GM23248 (cell line): ENCODE measurements around the gene ZNF148. TPM values are rescaled to one million over a fixed set of nuclear protein-coding genes. Genes with fewer than 3 reads are reported as not detected.
A peak's percentile ranks its signal among the peaks of the same experiment; 100 is the strongest.

ENCODE experiments used
- DNase-seq: peaks from one replicate; pipeline ENCODE4 v3.0.0-alpha.2; 2015
- H2AFZ ChIP-seq: fragments of 200-600 bp; sonication (generic); 2 replicates; pipeline ENCODE4 v1.6.1; 2016; ENCODE audit warnings: antibody characterized with exemption
- H3F3A ChIP-seq: fragments of 200-600 bp; sonication (generic); 2 replicates; pipeline ENCODE4 v1.6.1; 2016; ENCODE audit warnings: mild to moderate bottlenecking, antibody characterized with exemption, mixed run types; ENCODE audit not compliant: insufficient read depth
- H3K27ac ChIP-seq: fragments of 200-600 bp; sonication (generic); 2 replicates; pipeline ENCODE4 v1.5.1; 2016; ENCODE audit warnings: mild to moderate bottlenecking
- H3K27me3 ChIP-seq: fragments of 200-600 bp; sonication (generic); replicated peaks from 2 replicates; pipeline ENCODE4 v1.6.1; 2016; ENCODE audit warnings: mild to moderate bottlenecking; ENCODE audit not compliant: insufficient read depth
- H3K36me3 ChIP-seq: fragments of 200-600 bp; sonication (generic); 2 replicates; pipeline ENCODE4 v1.6.1; 2016; ENCODE audit warnings: low read depth, mild to moderate bottlenecking
- H3K4me1 ChIP-seq: fragments of 200-600 bp; sonication (generic); 2 replicates; pipeline ENCODE4 v1.6.1; 2016; ENCODE audit warnings: mild to moderate bottlenecking; ENCODE audit not compliant: insufficient read depth
- H3K4me2 ChIP-seq: fragments of 200-600 bp; sonication (generic); one replicate; pipeline ENCODE4 v1.6.1; 2016; ENCODE audit warnings: mild to moderate bottlenecking; ENCODE audit not compliant: unreplicated experiment
- H3K4me3 ChIP-seq: fragments of 200-600 bp; sonication (generic); 2 replicates; pipeline ENCODE4 v1.5.1; 2016; ENCODE audit warnings: mild to moderate bottlenecking
- H3K79me2 ChIP-seq: fragments of 200-600 bp; sonication (generic); 2 replicates; pipeline ENCODE4 v1.6.1; 2016; ENCODE audit warnings: mild to moderate bottlenecking; ENCODE audit not compliant: insufficient read depth
- H3K9ac ChIP-seq: fragments of 200-600 bp; sonication (generic); 2 replicates; pipeline ENCODE4 v1.6.1; 2016; ENCODE audit warnings: mild to moderate bottlenecking
- H3K9me2 ChIP-seq: fragments of 200-600 bp; sonication (generic); 2 replicates; pipeline ENCODE4 v1.6.1; 2016; ENCODE audit warnings: mixed run types, mild to moderate bottlenecking, moderate library complexity; ENCODE audit not compliant: insufficient read depth
- H3K9me3 ChIP-seq: fragments of 200-600 bp; sonication (generic); one replicate; pipeline ENCODE4 v1.6.1; 2017; ENCODE audit warnings: low read depth
- H4K20me1 ChIP-seq: fragments of 200-600 bp; sonication (generic); 2 replicates; pipeline ENCODE4 v1.6.0; 2016; ENCODE audit not compliant: insufficient read depth
- EZH2 ChIP-seq: fragments of 200-600 bp; sonication (generic); IDR thresholded peaks from 2 replicates; pipeline ENCODE4 v1.6.1; 2018; ENCODE audit warnings: antibody characterized with exemption, mild to moderate bottlenecking; ENCODE audit not compliant: insufficient read depth, poor library complexity, severe bottlenecking
- EZH2phosphoT487 ChIP-seq: fragments of 200-600 bp; sonication (generic); IDR thresholded peaks from 2 replicates; pipeline ENCODE4 v1.6.1; 2018; ENCODE audit warnings: antibody characterized with exemption, moderate library complexity, mild to moderate bottlenecking, low read depth; ENCODE audit not compliant: insufficient read depth
- WGBS, 2 experiments: methylation state at CpG; one replicate each; pipeline ENCODE4 v1.1.6; 2015 to 2017; ENCODE audit warnings: low lambda C conversion rate in 2 of 2, low coverage in 1 of 2; ENCODE audit errors: missing lambda C conversion rate in 2 of 2; 5-methylcytosine and 5-hydroxymethylcytosine counted together
- in situ Hi-C: fragments of 300-500 bp; cut with MboI; formaldehyde crosslinking; loops from 2 replicates; pipeline ENCODE4 v1.15.0; 2020
- polyA plus RNA-seq: library from polyadenylated mRNA; unstranded; fragments of >200 nt; fragmentation: Nextera tagmentation; extraction: Ambion mirVana; gene quantifications from 2 replicates; pipeline ENCODE4 v1.2.1, GENCODE V29; 2016
- total RNA-seq: library from RNA; depleted of rRNA; stranded (reverse); fragments of >200 nt; shearing (Covaris generic); gene quantifications from 2 replicates; pipeline ENCODE4 v1.2.3, GENCODE V29; 2014

Gene ZNF148
- total and polyA plus RNA-seq, 2 experiments from 2014 or later: 33.1 to 50.3 TPM

DNA sequence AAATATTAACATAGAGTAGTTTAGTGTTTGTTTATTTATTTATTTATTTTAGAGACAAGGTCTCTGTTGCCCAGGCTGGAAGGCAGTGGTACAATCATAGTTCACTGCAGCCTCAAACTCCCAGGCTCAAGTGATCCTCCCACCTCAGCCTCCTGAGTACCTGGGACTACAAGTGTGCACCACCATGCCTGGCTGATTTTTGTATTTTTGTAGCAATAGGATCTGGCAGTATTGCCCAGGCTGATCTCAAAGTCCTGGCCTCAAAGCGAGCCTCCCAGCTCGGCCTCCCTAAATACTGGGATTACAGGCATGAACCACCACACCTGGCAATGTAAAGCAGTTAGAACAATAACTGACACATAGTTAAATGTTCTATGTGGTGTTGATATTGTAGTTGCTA is 4.4 kb upstream of the ZNF148 start:
- Histone ChIP-seq H3K9ac (no peak overlapping the region), H3K79me2 (peaks cover 7% of the 10 kb centered on the region), H3K4me1 (peaks cover 16% of the 10 kb centered on the region), H3F3A (no peaks in the 10 kb centered on the region), H4K20me1 (no peaks in the 10 kb centered on the region), H3K9me3 (no peaks in the 10 kb centered on the region), H2AFZ (no peak overlapping the region), H3K9me2 (no peaks in the 10 kb centered on the region), H3K4me2 (no peak overlapping the region), H3K36me3 (no peaks in the 10 kb centered on the region), H3K27ac (no peak overlapping the region), H3K4me3 (no peak overlapping the region), H3K27me3 (no peaks in the 10 kb centered on the region)
- in situ Hi-C loops: no loop called here
- no peak for DNase-seq
- WGBS, 2 experiments: 90 to 91% methylated on average over 2 of the region's 2 CpGs
- TF ChIP-seq EZH2 (no peak), EZH2phosphoT487 (no peak)

DNA sequence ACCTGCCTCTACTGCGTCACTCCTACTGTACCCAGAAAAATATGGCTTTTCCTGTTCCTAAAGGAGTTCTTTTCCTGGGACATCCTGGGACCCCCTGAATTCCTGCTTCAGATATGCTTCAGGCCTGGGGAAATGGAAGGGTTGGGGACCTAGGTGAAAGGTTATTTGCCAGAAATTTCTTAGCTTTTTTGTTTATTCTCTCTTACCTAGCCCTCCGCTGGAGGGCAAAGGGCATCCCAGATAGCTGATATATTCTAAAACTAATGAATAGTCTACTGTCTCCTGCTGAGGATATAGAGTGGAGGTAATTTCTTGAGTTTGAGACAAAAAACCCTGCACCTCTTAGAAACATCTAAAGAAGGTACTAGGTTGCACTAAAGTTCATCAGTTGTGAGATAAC is 3.6 kb upstream of the ZNF148 start:
- no peak for TF ChIP-seq EZH2phosphoT487
- no peak for TF ChIP-seq EZH2
- Histone ChIP-seq H3K4me3 (no peak overlapping the region), H3K4me2 (no peak overlapping the region), H3K4me1 (peaks cover 16% of the 10 kb centered on the region), H2AFZ (no peak overlapping the region), H3K9me2 (no peaks in the 10 kb centered on the region), H3K27me3 (no peaks in the 10 kb centered on the region), H3K9me3 (no peaks in the 10 kb centered on the region), H4K20me1 (no peaks in the 10 kb centered on the region), H3F3A (peaks cover 5% of the 10 kb centered on the region; the same call in 1 of the 2 replicates), H3K36me3 (no peaks in the 10 kb centered on the region), H3K27ac (no peak overlapping the region), H3K9ac (no peak overlapping the region), H3K79me2 (peaks cover 14% of the 10 kb centered on the region)
- no peak for DNase-seq
- 98% methylated on average over 2 of the region's 2 CpGs for WGBS, 2 experiments
- in situ Hi-C loops: no loop called here

DNA sequence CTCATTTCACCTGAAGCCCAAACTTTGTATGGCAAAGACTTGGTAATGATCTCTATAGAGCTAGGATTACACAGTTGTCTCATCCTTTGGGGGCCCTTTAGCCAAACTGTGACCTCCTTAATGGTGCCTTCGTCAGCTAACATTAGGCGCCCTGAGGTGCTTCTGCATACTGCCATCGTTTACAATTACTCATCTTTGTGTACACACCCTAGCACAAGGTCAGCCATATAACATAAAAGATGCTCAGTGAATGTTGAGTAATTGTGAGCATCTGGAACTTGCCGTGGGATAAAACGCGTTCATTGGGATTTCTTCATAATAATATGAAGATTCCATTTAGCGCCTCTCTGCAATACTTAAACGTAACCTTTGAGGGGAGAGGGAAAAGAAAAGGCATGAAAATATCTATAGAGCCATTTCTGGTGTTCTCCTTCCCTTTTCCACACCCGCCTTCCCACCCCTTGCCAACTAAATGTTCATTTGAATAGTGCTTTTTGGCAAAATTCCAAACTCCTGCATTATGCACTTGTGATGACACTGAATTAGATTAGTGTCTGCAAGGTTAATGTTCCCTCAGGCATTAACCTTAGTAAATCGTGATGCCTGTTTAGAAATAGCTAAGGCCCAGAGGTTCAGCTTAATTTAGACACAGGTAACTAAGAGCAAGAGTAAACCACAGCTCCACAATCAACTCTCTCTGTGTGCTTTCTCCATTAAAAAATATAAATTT is 990 bp upstream of the ZNF148 start:
- Histone ChIP-seq H3K27ac (peak overlapping the region; percentile 88), H2AFZ (peak overlapping the region; percentile 86), H3K4me2 (peak overlapping the region; percentile 87), H4K20me1 (no peaks in the 10 kb centered on the region), H3K79me2 (peaks cover 41% of the 10 kb centered on the region), H3K9ac (peak overlapping the region; percentile 94), H3F3A (peaks cover 5% of the 10 kb centered on the region; the same call in 1 of the 2 replicates), H3K9me2 (no peaks in the 10 kb centered on the region), H3K4me3 (peak overlapping the region; percentile 91), H3K9me3 (no peaks in the 10 kb centered on the region), H3K27me3 (no peaks in the 10 kb centered on the region), H3K4me1 (peaks cover 7% of the 10 kb centered on the region), H3K36me3 (no peaks in the 10 kb centered on the region)
- peak; percentile 68 for DNase-seq
- in situ Hi-C loops: no loop called here
- TF ChIP-seq EZH2 (no peak), EZH2phosphoT487 (no peak)
- WGBS, 2 experiments: 56% methylated on average over 10 of the region's 10 CpGs

DNA sequence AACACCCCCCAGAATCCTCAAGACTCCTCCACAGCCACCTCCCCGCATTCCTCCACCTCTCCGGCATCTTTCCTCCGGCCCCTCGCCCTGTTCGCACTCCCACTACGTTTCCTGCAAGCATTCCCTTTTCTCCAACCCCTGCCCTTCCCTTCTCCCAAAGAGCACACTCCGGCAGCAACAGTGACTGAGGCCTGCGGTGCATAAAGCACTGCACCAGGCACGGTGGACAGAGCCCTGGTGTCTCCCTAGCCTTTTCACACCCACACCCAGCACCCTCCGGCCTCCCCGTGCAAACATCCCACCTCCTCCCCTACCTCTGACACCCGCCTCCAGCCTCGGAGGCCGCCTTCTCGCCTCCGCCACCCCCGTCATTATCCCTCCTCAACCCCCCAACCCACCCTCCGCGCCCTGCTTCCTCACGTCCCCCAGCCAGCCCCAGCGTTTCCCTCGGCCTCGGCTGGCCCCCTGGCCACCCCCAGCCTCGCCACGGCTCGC is 577 bp downstream of the ZNF148 start:
- no peaks in the 10 kb centered on the region for H3K9me3 ChIP-seq
- DNase-seq: peak; percentile 71
- peaks cover 7% of the 10 kb centered on the region for H3K4me1 ChIP-seq
- peak overlapping the region; percentile 91 for H3K4me3 ChIP-seq
- peaks cover 5% of the 10 kb centered on the region; the same call in 1 of the 2 replicates for H3F3A ChIP-seq
- in situ Hi-C loops: no loop called here
- H3K27me3 ChIP-seq: no peaks in the 10 kb centered on the region
- H2AFZ ChIP-seq: peak overlapping the region; percentile 44
- peaks cover 56% of the 10 kb centered on the region for H3K79me2 ChIP-seq
- H3K9me2 ChIP-seq: no peaks in the 10 kb centered on the region
- TF ChIP-seq EZH2phosphoT487 (no peak), EZH2 (no peak)
- peaks cover 4% of the 10 kb centered on the region; the same call in 1 of the 2 replicates for H4K20me1 ChIP-seq
- H3K4me2 ChIP-seq: peak overlapping the region; percentile 92
- H3K36me3 ChIP-seq: no peaks in the 10 kb centered on the region
- WGBS, 2 experiments: 1 to 2% methylated on average over 16 to 26 of the region's 26 CpGs
- peak overlapping the region; percentile 94 for H3K9ac ChIP-seq
- H3K27ac ChIP-seq: peak overlapping the region; percentile 88
